NCI-H1105 (cell line): ENCODE results near the gene VPS35L.

Experiments used
- DNase-seq: peaks from one replicate; lab custom pipeline; 2025; lab: John Stamatoyannopoulos, UW

VPS35L gene

DNA sequence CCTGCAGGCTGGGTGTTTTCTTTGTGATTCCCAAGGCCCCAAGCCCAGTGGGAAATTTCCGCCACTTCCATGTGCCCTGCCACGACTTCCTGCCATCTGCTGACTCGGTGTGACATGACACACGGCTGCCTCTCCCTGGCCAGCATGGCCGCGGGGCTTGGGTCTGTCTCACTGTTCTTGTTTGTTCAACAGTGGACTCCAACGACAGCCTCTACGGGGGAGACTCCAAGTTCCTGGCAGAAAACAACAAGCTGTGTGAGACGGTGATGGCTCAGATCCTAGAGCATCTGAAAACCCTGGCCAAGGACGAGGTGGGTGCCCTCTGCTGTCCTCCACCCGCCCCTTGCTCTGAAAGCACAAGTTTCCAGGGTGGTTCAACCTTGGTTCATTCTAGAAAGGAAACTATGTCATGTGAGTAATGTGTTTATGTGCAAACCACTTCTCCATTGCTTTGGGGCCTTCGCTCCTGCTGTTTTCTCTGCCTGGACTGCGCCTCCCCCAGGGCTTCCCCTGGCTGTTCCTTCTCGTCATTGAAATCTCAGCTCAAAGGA lies 135.7 kb downstream of the VPS35L start:
- no peak for DNase-seq

GRCh38 chr16:19694989-19695388 lies 139.5 kb downstream of the VPS35L start:
- DNase-seq, result no peak

- peak; percentile 61 for DNase-seq
These were observed 140.8 kb downstream of the VPS35L start for GRCh38 chr16:19696328-19696727.

DNA sequence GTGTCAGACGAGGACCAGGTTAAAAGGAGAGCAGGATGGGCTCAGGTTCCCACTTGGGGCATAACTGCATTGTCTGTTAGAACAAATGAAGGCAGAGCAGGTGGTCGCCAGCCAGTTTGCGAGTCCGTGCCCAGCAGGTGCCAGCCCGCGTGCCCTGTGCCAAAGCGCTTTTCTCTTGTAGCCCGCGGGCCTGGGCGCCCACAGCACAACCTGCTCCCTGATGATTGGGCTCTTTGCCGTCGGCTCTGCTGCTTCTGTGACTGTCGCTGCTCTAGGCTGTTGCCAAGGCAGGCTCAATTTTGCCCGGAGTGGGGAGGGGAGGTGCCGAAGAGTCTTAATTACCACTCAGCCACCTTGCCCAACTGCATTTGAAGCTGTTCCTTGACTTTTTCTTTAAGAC lies 141.5 kb downstream of the VPS35L start:
- DNase-seq, result peak; percentile 58

- DNase-seq, result no peak
These were observed 142.3 kb downstream of the VPS35L start for GRCh38 chr16:19697756-19698318.

DNA sequence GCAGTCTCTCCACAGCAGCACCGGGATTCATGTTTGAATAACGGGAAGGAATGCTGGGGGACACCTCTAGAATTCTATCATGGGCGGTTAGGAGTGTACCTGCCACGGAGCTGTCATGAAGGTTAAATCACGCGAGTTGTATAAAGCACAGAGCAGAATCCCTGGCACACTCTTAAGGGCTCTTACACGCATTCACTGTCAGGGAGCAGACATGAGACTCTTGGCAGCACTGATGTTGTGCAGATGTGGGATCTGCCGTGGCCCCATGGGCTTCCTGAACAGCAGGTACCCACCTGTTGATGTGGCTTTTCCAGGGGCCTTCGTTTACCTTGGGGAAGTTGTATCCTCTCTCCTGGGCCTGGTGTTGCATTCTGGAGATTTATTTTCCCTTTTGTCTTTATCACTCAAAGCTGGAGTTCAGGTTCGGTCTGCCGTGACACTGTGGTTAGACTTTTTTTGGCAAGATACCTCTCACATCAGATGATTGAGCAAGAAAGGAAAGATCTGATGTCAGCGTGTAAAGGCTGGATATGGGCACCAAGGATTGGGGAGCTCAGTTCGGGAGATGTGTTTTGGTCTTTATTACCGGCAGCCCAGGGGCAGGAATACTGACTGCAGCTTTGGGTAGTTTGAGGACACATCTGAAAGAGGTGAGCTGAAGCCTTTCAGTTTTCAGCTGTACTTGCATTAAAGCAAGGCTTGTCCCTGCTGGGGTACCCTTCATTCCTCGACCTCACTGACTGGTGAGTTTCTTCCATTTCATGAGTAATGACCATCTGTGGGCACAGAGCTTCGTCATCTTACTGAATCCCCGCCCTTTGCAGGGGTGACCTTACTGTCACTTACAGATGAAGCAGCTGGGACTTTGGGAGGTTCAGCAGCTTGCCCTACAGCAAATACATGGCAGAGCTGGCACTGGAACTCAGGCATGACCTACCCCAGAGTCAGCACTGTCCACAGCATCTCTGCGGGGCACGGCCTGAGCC lies 143.3 kb downstream of the VPS35L start:
- DNase-seq, result no peak

GRCh38 chr16:19699472-19699871 lies 144.0 kb downstream of the VPS35L start:
- DNase-seq, result no peak

- DNase-seq, result no peak
These were observed 144.8 kb downstream of the VPS35L start for GRCh38 chr16:19700319-19700781.

DNA sequence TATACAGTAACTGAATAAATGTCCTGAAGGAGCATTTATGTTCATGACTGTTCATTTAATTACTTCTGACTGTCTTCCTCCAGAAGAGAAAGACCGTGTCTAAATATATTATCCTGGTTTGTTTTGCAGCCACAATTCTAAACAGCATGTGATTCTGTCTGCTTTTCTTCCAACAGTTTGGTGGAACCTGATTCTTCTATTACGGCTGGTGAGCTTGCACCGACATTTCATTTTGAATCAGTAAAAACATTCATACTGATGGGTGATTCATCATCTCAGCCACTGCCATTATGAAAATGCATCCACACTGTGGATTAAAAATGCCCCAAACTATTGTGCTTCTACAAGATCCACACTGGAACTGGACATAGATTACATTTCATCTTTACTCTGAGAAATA lies 145.6 kb downstream of the VPS35L start:
- DNase-seq, result no peak

DNA sequence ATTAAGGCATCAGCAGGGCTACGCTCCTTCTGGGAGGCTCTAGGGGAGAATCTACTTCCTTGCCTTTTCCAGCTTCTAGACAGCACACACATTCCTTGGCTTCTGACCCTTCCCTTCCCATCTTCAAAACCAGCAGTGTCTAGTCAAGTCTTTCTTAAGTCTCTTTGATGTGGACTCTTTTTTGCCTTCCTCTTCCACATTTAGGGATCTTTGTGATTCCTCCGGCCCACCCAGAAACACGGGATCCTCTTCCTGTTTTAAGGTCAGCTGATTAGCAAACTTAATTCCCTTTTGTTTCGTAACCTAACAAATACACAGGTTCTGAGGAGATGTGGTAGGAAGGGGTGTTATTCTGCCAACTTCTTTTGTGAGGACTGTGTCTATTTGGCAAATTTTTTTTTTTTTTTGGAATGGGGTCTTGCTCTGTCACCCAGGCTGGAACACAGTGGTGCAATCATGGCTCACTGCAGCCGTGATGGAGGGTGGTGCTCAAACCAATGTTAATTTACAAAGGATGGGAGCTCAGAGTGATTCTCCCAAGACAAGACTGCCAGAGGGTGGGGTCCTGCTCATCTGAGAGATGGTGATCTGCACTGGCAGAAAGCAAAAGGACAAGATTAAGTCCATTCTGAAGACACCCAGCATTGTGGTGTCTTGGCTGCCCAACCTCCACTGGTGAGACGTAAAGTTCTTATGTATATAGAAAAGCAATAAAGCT lies 147.8 kb downstream of the VPS35L start:
- DNase-seq, result no peak

DNA sequence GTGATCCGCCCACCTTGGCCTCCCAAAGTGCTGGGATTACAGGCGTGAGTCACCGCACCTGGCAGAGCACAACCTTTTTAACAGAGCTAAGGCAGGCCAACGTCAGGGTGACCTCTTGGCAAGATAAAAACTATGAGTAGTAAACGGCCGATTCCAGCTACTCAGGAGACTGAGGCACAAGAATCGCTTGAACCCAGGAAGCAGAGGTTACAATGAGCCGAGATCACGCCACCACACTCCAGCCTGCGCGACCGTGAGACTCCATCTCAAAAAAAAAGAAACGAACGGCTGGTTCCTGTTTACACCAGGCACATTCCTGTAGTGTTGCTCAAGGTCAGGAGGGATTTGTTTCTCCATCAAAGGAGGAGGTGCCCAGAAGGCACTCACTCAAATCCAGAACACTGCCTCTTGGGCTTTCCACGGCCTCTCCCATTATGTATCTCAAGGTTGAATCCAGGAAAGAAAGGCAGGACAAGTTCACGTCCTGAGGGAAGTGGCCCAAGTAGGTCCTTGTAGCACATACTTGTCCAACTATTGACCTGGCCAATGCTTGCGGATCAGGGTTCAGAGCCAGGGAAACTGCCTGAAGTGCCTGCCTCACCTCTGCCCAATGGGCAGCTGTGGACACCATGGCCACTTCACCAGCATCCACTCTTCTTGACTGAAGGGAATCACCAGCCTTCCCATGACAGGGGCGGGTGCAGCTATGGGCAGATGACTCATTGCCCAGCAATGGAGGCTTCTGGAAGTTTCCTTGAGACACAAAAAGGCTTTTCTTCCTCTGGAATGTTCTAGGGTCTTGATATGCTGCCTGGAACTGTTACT lies 149.0 kb downstream of the VPS35L start:
- DNase-seq, result no peak

DNA sequence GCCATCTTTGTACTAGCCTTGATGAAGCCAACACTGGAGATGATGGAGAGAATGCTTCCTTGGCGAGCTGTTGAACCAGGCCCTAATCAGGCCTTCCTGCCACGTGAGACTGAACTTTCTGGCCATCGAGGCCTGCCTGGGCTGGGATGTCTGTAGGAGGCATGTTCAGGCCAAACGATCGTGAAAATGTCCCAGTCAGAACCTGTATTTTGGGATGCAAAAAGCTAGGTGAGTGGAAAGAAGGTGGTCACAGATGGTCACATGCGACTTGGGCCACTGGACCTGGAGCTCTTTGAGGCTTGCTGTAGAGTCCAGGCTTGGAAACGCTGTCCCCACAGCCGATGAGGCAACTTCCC lies 149.6 kb downstream of the VPS35L start:
- DNase-seq, result no peak

- no peak for DNase-seq
These were observed 150.3 kb downstream of the VPS35L start for GRCh38 chr16:19705843-19706242.

GRCh38 chr16:19706846-19707245 lies 151.3 kb downstream of the VPS35L start:
- no peak for DNase-seq

DNA sequence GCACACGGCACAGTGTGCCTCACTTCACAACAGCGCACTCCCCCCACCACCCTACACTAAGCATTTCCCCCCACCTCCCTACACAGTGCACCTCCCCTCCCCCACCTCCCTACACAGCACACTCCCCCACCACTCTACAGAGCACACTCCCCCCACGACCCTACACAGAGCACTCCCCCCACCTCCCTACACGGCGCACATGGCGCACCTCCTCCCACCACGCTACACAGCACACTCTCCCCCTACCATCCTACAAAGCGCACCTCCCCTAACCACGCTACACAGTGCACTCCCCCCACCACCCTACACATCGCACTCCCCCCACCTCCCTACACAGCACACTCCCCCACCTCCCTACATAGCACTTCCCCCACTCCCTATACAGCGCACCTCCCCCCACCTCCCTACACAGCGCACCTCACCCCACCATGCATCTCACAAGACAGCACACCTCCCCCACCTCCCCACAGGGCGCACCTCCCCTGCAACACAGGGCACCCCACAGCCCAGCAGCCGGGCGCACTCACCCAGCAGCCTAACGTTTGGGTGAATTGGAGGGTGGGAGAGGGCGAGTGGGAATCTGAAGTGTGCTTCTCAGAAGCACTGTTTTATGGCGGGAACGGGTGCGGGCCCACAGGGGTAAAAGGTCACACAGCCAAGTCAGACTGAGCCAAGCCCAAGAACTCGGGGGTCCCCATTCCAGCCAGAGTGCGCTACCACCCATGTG lies 152.2 kb downstream of the VPS35L start:
- DNase-seq, result no peak

GRCh38 chr16:19708296-19709205 lies 153.0 kb downstream of the VPS35L start:
- DNase-seq, result no peak

GRCh38 chr16:19709381-19710136 lies 154.1 kb downstream of the VPS35L start:
- no peak for DNase-seq

DNA sequence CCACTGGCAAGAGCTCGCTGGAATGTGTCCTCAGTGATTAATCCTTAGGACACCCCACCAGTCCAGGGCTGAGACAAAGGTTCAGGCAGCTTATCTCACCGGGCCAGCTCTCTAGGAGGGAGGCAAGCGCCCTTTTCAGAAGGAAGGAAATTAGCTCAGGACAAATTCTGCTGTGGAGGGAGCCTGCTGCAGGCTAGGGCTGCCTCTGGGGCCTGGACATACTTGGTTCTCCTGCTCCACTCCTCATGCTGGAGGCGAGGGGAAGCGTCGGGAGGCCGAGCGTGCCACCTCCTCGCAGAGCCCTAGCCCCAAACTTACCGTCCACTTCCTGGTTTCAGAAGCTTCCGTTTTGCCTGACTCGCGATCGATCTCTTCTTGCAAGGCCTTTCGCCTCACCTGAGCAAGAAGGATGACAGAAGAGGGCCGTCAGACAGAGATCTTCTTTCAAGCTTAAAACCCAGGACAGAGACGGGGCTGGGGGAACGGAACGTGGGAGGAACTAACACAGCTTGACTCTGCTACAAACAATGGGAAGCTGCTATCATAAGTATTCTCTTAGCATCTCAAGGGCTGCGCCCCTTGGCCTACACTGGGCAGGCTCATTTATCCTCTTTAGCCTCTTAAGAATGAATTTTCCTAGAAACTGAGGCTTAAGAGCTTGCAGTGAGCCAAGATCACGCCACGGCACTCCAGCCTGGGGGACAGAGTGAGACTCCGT lies 154.8 kb downstream of the VPS35L start:
- no peak for DNase-seq
